ENCODE measurements around the gene CRYBG1. TPM values are rescaled to one million over a fixed set of nuclear protein-coding genes. Genes with fewer than 3 reads are reported as not detected.

Gene CRYBG1
- total RNA-seq, 1 experiment from 2014 or later, result 19.9 TPM

- Histone ChIP-seq H3F3A (ENCODE audit: low read length, unreplicated experiment) (no peaks in the 10 kb centered on the region), H4K20me1 (ENCODE audit: low read length) (no peaks in the 10 kb centered on the region), H3K79me2 (ENCODE audit: low read length) (peaks cover 40% of the 10 kb centered on the region), H3K4me3 (ENCODE audit: low read length) (peak overlapping the region; percentile 87), H3K27me3 (ENCODE audit: low read length) (no peaks in the 10 kb centered on the region), H3K9me2 (replicated peaks; ENCODE audit: low read length) (no peaks in the 10 kb centered on the region), H3K4me2 (ENCODE audit: low read length) (peak overlapping the region; percentile 91), H3K36me3 (ENCODE audit: low read depth, low read length) (no peaks in the 10 kb centered on the region), H3K4me1 (ENCODE audit: insufficient read depth, low read length) (peaks cover 34% of the 10 kb centered on the region), H3K9ac (ENCODE audit: low read length) (peak overlapping the region; percentile 91), H3K9me3 (ENCODE audit: low read length) (no peaks in the 10 kb centered on the region), H2AFZ (ENCODE audit: low read length) (peak overlapping the region; percentile 95), H3K27ac (ENCODE audit: low read length) (peak overlapping the region; percentile 84)
- ATAC-seq (peak; percentile 39), DNase-seq (peak; percentile 85)
- TF ChIP-seq EZH2 (IDR thresholded peaks at IDR 0.05; ENCODE audit: low read length, unreplicated experiment) (no peak), CTCF (conservative IDR thresholded peaks at IDR 0.05; ENCODE audit: low read depth, low read length) (0 out of 2 replicates have a peak, but pooled peaks have one; percentile 13)
- intact Hi-C loops (cut with micrococcal nuclease), result loop anchor here (2.0 to 5.0 kb wide), 4 partner anchors 38 to 467 kb away; no protein-coding TSS in a partner anchor
- BruUV-seq (replicated peaks), result no TSS peak
- CTCF ChIA-PET, result interaction anchor here (0.6 to 1.0 kb wide), 2 partner anchors 18 to 149 kb away, joined by 4 to 5 read pairs; partner anchors contain the start of gene CRYBG1
- POLR2A ChIA-PET (ENCODE audit: unreplicated experiment), result interaction anchor here (0.7 kb wide), 1 partner anchor 11 kb away, joined by 7 read pairs; no protein-coding TSS in a partner anchor
Measured at GRCh38 chr6:106510090-106510970, 149.8 kb downstream of the CRYBG1 start.

- Histone ChIP-seq H2AFZ (ENCODE audit: low read length) (peak overlapping the region; percentile 95), H3K9me2 (replicated peaks; ENCODE audit: low read length) (no peaks in the 10 kb centered on the region), H4K20me1 (ENCODE audit: low read length) (no peaks in the 10 kb centered on the region), H3K4me2 (ENCODE audit: low read length) (peak overlapping the region; percentile 91), H3K4me3 (ENCODE audit: low read length) (peak overlapping the region; percentile 87), H3K27me3 (ENCODE audit: low read length) (no peaks in the 10 kb centered on the region), H3K4me1 (ENCODE audit: insufficient read depth, low read length) (peaks cover 35% of the 10 kb centered on the region), H3K9me3 (ENCODE audit: low read length) (no peaks in the 10 kb centered on the region), H3F3A (ENCODE audit: low read length, unreplicated experiment) (no peaks in the 10 kb centered on the region), H3K36me3 (ENCODE audit: low read depth, low read length) (no peaks in the 10 kb centered on the region), H3K9ac (ENCODE audit: low read length) (peak overlapping the region; percentile 91), H3K27ac (ENCODE audit: low read length) (peak overlapping the region; percentile 84), H3K79me2 (ENCODE audit: low read length) (peaks cover 50% of the 10 kb centered on the region)
- TF ChIP-seq EZH2phosphoT487 (IDR thresholded peaks at IDR 0.05; ENCODE audit: borderline replicate concordance, low read length) (no peak), EZH2 (IDR thresholded peaks at IDR 0.05; ENCODE audit: low read length, unreplicated experiment) (no peak), CTCF (conservative IDR thresholded peaks at IDR 0.05; ENCODE audit: low read depth, low read length) (no peak)
- intact Hi-C loops (cut with micrococcal nuclease), result loop anchor here (2.0 to 5.0 kb wide), 4 partner anchors 39 to 466 kb away; no protein-coding TSS in a partner anchor
- ATAC-seq (peak; percentile 23), DNase-seq (peak; percentile 52)
- BruUV-seq (replicated peaks), result no TSS peak
- CTCF ChIA-PET, result interaction anchor here (0.6 kb wide), 1 partner anchor 147 kb away, joined by 3 read pairs; no protein-coding TSS in a partner anchor
- POLR2A ChIA-PET (ENCODE audit: unreplicated experiment), result interaction anchor here (0.6 kb wide), 1 partner anchor 186 kb away, joined by 5 read pairs; the partner anchor contains the start of gene ATG5
Measured at GRCh38 chr6:106511288-106512047, 151.0 kb downstream of the CRYBG1 start.

Data from PC-3 (cell line).